HS-27A (cell line): ENCODE measurements around the gene PPP4R4.
"Not testable (repeated sequence)": the region's sequence is repeated elsewhere in the genome, so short reads cannot be mapped to it uniquely, and the experiment has no call there.

Experiments used
- DNase-seq: peaks from one replicate; pipeline ENCODE4 v3.0.0-alpha.2; 2012; ENCODE audit warnings: low read depth, missing footprints

The PPP4R4 gene

GRCh38 chr14:94276898-94277561 is 102.9 kb downstream of the PPP4R4 start:
- DNase-seq: not testable (repeated sequence)

- DNase-seq: no peak
Measured at GRCh38 chr14:94278731-94279130, 104.6 kb downstream of the PPP4R4 start.

- DNase-seq: no peak
Measured at GRCh38 chr14:94282991-94283723, 109.0 kb downstream of the PPP4R4 start.

GRCh38 chr14:94284221-94284620 is 110.1 kb downstream of the PPP4R4 start:
- DNase-seq: no peak

- no peak for DNase-seq
Measured at GRCh38 chr14:94285158-94285557, 111.0 kb downstream of the PPP4R4 start.

- DNase-seq: no peak
Measured at GRCh38 chr14:94288610-94289465, 114.7 kb downstream of the PPP4R4 start.

GRCh38 chr14:94290197-94290596 is 116.1 kb downstream of the PPP4R4 start:
- no peak for DNase-seq

- no peak for DNase-seq
Measured at GRCh38 chr14:94291159-94291905, 117.2 kb downstream of the PPP4R4 start.

- DNase-seq: no peak
Measured at GRCh38 chr14:94291906-94292525, 117.9 kb downstream of the PPP4R4 start.

- no peak for DNase-seq
Measured at GRCh38 chr14:94292526-94292871, 118.4 kb downstream of the PPP4R4 start.

GRCh38 chr14:94292872-94293577 is 118.9 kb downstream of the PPP4R4 start, which contains the start of gene SERPINA10:
Gene SERPINA10, minus strand, starts transcription at chr14:94293268. Its CDS starts 2,675 bp downstream, at chr14:94290593.
- DNase-seq: no peak

GRCh38 chr14:94293578-94293924 is 119.4 kb downstream of the PPP4R4 start:
- DNase-seq: no peak

- no peak for DNase-seq
Measured at GRCh38 chr14:94295360-94296180, 121.4 kb downstream of the PPP4R4 start.

GRCh38 chr14:94296181-94296545 is 122.0 kb downstream of the PPP4R4 start:
- DNase-seq: not testable (repeated sequence)

GRCh38 chr14:94298130-94298529 is 124.0 kb downstream of the PPP4R4 start:
- DNase-seq: no peak

- DNase-seq: no peak
Measured at GRCh38 chr14:94303111-94303510, 129.0 kb downstream of the PPP4R4 start.

GRCh38 chr14:94304243-94304642 is 130.1 kb downstream of the PPP4R4 start:
- no peak for DNase-seq

GRCh38 chr14:94305620-94306019 is 131.5 kb downstream of the PPP4R4 start:
- DNase-seq: no peak

GRCh38 chr14:94306047-94306978 is 132.2 kb downstream of the PPP4R4 start:
- no peak for DNase-seq
